ENCODE measurements around the gene IL17REL.

The IL17REL gene

DNA sequence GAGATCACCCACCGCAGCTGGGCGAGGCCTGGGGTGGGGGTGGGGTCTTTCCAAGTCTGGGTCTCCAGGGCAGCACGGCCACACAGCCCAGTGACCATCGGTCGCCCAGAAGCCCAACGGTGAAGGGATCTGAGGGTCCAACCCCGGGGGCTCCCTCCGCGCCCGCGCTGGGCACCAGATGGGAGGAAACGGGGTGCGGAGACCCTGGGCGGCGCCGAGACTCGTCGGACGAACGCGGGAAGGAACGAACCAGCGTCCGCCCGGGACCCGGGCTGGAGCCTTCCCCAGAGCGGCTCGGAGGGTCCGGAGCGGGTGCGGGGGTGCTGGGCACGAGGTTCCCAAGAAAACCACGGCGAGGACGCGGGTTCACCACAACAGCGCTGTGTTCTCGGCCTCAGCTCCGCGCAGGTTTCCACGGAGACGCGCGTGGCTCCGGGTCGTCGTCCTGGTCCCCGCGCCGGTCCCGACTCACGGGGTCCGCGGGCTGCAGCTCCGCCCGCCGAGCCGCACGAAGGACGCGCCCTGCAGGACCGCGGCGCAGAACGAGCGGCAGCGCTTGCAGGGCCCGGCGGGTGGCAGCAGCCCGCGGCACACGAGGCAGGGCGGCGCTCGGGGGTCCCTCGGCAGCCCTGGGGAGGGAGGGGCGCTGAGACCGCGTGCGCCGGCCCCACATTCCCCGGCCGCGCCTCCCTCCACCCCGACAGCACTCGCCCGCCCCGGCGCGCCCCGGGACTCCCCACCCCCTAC is 2.3 kb upstream of the IL17REL start:
- TF ChIP-seq, protein P1, sequence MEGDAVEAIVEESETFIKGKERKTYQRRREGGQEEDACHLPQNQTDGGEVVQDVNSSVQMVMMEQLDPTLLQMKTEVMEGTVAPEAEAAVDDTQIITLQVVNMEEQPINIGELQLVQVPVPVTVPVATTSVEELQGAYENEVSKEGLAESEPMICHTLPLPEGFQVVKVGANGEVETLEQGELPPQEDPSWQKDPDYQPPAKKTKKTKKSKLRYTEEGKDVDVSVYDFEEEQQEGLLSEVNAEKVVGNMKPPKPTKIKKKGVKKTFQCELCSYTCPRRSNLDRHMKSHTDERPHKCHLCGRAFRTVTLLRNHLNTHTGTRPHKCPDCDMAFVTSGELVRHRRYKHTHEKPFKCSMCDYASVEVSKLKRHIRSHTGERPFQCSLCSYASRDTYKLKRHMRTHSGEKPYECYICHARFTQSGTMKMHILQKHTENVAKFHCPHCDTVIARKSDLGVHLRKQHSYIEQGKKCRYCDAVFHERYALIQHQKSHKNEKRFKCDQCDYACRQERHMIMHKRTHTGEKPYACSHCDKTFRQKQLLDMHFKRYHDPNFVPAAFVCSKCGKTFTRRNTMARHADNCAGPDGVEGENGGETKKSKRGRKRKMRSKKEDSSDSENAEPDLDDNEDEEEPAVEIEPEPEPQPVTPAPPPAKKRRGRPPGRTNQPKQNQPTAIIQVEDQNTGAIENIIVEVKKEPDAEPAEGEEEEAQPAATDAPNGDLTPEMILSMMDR (IDR thresholded peaks at IDR 0.05; ENCODE audit: low read length, missing control alignments) = no peak
- no peak overlapping the region for H3K4me3 ChIP-seq (replicated peaks; ENCODE audit: low read depth, low read length)
- DNase-seq (ENCODE audit: low read depth) = no peak

DNA sequence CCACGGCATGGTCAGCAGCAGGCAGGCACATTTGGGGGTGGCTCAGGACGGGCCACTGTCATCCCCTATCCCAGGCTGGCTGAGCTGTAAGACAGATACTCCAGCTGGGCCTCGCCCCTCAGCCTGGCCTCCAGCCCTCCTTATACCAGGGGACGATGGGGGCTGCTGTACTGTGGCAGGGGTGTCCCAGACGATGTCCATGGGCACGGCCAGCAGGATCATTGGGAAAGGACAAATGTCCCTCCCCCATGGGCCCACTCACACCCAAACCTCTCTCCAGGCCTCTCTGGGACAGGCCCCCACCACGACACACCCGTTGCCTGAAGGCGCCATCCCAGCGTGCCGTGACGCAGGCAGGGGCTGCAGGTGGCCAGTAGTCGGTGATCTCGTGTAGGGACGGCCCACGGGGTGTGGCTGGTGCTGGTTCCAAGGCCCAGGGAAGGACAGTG is 1.5 kb upstream of the IL17REL start:
- TF ChIP-seq, protein P1 (IDR thresholded peaks at IDR 0.05; ENCODE audit: low read length, missing control alignments) = no peak
- DNase-seq (ENCODE audit: low read depth) = no peak
- no peak overlapping the region for H3K4me3 ChIP-seq (replicated peaks; ENCODE audit: low read depth, low read length)

DNA sequence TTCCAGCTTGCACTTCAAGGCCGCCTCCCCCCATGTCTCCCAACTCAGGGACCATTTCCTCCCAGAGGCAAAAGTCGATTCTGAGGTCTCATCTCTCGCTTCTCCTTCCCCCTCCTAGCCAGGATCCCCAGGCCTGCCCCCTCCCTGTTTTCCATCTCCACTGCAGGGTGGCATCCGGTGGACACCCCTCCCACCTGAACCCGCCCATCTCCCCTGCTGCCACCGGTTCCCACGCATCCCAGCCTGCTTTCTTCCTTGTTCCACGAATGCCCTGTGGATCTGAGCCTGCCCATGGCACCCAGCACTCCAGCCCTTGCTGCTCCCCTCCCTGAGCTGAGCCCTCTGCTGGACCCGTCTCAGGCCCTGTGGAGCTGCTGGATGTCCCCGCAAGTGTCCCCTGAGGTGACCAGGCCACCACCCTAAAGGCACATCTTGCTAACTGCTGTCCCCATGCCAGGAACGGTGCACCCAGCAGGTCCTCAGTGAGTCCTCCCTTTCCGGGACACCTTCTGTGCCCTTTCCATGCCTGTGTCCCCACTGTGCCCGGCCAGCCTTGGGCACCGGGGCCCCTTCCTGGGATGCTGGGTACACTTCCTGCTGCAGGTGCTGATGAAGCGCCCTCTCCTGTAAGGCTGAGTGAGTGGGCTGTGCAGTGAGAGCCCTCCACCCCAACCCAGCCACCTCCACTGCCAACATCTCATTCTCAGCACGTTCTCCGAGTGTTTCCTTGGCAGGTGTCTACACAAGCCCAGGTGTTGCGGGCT is 936 bp downstream of the IL17REL start:
- H3K4me3 ChIP-seq (replicated peaks; ENCODE audit: low read depth, low read length) = no peak overlapping the region
- no peak for DNase-seq (ENCODE audit: low read depth)
- TF ChIP-seq, protein P1 (IDR thresholded peaks at IDR 0.05; ENCODE audit: low read length, missing control alignments) = no peak

DNA sequence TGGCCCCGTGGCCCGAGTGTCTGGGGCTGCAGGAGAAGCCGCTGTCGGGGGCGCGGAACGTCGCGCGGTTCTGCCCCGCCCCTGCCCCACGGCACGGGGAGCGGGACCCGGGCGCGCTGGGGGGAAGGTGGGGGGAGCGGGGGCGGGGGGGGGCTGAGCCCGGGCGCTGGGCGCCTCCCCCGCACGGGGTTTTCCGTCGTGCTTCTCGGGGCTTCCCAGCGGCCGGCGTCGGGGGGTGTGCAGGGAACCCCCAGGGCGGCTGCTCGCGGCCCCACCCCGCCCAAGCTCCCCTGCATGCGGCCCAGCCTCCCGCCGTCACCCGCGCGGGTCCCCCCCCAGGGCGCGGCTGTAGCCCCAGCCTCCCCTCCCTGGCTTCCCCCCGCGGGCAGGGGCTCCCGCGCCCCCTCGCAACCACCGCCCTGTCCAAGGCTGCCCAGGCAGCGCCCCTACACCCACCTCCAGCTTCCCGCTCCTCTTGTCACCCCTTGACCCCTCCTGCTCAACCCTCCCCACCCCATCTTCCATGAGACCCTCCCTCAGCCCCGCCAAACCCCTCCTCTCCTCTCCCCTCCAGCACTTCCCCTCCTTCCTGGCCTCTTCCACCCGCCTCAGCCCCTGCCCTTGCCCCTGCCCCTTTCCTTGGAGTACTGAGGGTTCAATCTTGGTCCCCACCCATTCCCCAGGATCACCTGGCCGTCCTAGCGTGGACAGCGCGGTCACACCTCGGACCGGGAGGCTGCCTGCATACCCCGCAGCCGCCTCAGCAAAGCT is 1.7 kb downstream of the IL17REL start:
- H3K4me3 ChIP-seq (replicated peaks; ENCODE audit: low read depth, low read length) = no peak overlapping the region
- DNase-seq (ENCODE audit: low read depth) = no peak
- TF ChIP-seq, protein P1 (IDR thresholded peaks at IDR 0.05; ENCODE audit: low read length, missing control alignments) = no peak

DNA sequence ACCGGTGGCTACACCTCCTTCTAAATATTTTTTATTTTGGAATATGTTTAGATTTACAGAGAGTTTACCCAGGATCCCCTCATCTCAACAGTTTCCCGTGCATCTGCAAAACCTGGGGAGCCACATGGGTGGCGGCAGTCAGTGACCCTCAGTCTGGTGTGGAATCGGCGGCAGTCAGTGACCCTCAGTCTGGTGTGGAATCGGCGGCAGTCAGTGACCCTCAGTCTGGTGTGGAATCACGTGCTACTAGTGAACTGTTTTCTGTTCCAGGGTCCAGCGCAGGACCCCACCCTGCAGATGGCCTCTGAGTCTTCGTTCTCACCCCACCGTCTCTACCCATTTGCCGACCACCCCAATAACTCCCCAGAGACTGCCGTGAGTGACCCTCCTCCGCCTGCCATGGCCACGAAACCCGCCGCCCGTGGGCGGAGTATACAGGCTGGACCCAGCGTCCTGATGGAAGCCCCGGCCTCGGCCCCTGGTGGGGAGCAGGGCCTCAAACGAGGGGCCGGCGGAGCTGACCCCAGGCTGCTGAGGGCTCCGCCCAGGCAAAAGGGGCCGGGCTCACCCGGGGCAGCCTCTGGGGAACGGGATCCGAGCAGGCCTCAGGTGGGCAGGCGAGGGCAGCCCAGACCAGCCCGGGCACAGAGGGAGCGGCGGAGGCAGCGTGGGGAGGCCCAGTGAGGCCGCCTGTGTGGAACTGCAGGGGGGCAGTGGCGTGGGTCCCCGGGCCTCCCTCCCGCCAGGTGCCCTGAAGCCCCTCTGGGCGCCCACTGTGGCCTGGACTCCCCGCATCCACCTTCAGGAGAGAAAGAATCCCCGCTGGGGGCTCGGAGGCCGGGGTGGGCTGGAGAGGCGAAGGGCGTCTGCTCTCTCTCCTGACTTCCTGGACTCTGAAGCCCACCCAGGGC is 2.5 kb downstream of the IL17REL start:
- no peak for DNase-seq (ENCODE audit: low read depth)
- H3K4me3 ChIP-seq (replicated peaks; ENCODE audit: low read depth, low read length) = no peak overlapping the region
- TF ChIP-seq, protein P1 (IDR thresholded peaks at IDR 0.05; ENCODE audit: low read length, missing control alignments) = no peak

DNA sequence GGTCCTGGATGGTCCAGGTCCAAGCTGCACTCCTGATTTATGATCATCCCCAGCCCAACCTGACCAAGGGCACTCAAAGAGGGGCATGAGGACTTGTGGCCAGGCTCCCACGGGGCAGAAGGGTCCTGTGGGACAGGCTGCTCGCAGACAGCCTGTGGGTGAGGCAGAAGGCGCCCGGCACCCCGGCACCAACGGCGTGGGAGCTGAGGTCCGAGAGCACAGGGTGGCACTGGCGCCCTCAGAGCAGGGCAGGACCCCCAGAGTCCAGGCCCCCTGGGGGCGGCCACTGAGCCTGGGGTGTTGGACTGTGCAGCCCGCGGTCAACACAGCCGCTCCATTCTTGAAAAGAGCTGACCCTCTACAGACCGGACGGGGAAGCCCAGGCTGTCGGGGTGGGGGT is 3.3 kb downstream of the IL17REL start:
- H3K4me3 ChIP-seq (replicated peaks; ENCODE audit: low read depth, low read length) = no peak overlapping the region
- DNase-seq (ENCODE audit: low read depth) = no peak
- TF ChIP-seq, protein P1 (IDR thresholded peaks at IDR 0.05; ENCODE audit: low read length, missing control alignments) = no peak
